Dedifferentiated amniotic fluid mesenchymal stem cell (primary cell): ENCODE results near the gene TAF4.

Experiments used
- DNase-seq: peaks from one replicate; pipeline ENCODE4 v3.0.0-alpha.2; 2016; ENCODE audit errors: extremely low spot score

Gene TAF4

DNA sequence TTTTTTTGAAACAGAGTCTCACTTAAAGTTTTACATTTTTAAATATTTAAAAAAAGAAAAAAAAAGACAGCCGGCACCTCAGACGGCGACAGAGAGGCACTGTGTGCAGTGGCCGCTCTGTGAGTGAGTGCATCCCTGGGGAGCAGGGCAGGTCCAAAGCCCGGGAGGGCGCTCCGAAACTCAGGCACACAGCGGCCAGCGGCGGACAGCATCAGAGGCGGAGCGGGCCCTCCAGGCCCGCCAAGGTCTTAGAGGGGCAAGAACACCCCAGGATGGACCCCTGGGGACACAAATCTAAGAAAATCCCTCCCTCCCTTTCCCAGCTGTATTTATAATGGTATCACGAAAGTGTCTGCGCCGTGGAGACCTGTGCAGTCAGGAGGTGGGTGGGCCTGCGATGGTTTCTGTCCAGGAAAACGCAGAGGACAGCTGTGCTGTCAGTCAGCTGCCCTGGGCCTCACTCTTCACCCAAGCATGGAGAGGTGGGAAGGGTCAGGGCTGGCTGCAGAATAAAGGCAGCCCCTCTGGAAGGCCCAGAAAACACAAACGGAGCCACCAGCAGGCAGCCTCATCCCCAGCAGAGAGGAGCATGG, 43.8 kb downstream of the TAF4 start:
- no peak for DNase-seq

DNA sequence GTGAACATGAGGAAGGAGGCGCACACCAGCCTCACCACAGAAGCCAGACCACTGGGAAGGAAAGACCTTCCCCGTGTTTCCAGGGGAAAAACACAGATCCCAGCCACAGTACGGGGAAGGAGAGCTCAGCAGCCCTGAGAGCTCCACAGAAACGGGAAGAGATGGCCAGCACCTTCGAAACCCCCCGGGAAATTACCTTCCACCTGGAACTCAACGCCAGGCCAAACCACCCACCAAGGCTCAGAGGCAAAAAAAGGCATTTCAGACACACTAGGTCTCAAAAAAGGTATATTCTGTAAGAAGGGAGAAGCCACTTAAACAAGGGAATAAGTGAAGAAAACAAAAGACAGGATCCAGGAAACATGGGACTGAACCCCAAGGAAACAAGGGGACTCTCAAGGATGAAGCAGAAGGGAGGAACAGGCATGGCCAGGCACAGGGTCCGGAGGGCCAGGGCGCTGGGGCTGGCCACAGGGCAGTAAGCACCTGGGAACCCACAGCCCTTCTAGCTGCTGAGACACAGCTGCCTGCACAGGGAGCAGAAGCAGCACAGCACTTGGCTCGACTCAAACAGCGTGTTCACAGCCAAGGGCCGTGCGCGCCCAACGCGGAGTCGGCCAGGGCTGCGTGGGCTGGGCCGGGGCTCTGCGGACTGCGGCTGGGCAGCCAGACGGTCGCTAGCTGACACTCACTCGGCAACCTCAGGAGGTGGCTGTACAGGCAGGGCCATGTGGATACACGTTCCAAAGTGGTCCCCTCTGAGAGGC, 44.6 kb downstream of the TAF4 start:
- no peak for DNase-seq

DNA sequence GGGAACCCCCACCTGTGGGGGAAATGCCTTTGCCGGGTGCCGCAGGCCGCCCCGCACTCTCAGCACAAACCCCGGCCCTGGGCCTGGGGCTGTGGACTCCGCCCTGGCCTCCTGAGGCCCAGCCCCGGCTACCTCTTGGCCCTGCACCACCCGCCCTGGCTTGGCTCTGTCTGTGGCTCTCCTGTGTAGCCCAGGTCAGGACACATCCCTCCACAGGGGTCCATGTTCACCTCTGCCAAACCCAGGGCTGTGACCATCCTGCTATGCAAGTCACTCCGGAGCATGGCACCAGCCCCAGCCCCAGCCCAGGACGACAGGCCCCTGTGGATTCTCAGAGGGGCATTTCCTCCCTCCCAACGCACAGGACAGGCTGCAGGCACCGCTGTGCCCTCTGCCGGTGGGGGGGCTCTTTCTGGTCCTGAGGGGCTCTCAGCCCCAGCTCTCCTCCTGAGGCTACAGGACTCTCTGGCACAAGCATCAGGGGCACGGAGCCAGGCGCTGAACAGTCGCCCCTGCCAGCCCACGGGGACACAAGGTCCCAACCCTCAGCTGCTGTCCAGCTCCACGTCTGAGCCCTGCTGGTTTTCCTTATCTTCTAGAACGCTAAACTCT, 45.7 kb downstream of the TAF4 start:
- DNase-seq = no peak

- DNase-seq = no peak
Observed at GRCh38 chr20:62019144-62019805, 46.4 kb downstream of the TAF4 start.

DNA sequence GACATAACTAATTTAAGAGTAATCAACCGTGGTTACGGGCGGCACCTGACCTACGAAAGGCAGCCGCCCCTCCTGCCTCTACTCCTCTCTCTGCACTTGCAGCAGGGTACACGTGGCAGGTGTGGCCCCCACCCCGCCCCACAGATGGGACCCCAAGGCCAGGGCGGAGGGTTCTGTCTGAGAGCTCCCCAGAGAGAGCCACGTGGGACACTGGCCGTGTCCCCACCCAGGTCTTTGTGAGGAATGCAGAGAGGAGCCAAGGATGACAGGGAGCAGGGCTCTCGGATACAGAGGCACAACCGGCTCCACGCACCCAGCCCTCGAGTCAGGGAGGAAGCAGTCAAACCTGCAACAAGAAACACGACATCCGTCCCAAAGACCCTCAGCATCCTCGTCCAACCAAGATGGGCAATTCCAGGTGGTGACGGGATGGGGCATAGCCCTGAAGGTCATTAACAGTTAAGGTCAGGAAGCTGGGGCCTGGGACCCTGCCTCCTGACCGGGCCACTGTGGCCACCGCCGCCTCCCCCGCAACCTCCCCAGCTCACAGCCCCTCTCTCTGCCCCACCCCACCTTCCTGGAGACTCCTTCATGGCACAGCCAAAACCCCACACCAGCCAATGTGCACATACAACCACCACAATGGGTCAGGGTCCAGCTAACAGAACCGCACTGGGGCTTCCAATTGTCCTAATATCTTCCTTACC, 47.1 kb downstream of the TAF4 start:
- DNase-seq = no peak

GRCh38 chr20:62015540-62016288, 50.0 kb downstream of the TAF4 start:
- DNase-seq = no peak

- no peak for DNase-seq
Observed at GRCh38 chr20:62014889-62015537, 50.7 kb downstream of the TAF4 start.

- no peak for DNase-seq
Observed at GRCh38 chr20:62014488-62014775, 51.2 kb downstream of the TAF4 start.

GRCh38 chr20:62012631-62013030, 53.0 kb downstream of the TAF4 start:
- no peak for DNase-seq

DNA sequence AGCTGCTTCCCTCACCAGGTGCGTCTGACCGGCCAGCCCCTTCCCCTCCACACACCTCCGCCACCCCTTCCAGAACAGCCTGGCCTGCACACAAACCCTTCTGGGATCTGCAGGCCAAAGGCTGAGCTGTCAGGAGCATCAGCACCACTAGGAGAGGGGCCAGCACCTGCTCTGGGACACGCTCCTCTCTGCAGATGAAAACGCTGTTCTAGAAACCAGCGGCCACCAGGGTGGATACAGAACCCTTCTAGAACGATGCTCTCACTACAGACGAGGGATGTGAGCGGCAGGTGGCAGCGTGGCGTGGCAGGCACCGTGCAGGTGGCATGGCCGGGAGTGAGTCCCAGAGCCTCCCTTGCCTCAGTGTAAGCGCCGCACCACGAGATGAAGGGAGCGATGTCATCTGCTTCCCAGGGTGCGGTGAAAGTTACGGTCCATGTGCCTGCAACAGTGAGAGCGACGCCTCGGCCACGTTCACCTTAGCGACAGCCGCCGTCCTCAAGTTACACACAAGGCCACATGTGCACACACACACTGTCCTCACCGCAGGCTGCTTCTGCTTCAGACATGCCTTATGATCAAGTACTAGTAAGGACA, 53.6 kb downstream of the TAF4 start:
- no peak for DNase-seq

- no peak for DNase-seq
Observed at GRCh38 chr20:62011403-62011790, 54.3 kb downstream of the TAF4 start.

DNA sequence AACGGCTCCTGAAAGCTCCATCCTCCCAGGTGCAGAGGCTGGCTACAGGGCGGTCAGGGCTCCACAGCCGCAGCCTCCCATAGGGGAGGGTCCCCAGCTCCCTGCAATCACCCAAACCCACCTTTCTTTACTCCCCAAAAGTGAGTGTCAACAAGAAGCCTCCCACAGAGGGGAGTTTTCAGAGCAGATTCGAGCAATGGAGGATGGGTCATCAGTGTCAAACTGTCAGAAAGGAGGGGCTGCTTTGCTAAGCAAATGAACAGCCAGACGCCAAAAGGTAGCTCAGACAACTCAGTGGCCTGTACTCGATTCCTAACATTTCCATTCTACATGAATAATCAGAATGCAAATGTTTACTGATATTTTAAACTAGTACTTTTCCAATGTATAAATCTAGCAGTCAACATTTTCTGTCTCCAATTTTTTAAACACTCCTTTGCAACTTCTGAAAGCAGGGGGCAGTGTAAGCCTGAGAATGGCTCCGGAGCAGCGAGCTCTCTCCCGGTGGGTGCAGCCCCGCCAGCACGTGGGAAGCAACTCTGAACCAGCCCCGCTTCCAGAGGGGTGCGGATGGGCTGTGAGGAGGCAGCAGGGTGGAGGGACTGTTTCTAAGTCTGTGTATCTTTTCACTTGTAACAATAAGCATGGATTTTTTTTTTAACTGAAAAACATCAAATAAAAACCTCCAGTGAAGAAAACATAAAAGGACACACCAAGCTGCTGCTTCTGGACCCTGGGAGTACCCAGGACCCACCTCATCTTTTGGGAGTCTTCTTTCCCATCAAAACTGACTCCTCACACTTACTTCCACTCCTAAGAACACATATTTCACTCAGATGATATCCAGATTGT, 54.9 kb downstream of the TAF4 start:
- DNase-seq = peak; percentile 76

DNA sequence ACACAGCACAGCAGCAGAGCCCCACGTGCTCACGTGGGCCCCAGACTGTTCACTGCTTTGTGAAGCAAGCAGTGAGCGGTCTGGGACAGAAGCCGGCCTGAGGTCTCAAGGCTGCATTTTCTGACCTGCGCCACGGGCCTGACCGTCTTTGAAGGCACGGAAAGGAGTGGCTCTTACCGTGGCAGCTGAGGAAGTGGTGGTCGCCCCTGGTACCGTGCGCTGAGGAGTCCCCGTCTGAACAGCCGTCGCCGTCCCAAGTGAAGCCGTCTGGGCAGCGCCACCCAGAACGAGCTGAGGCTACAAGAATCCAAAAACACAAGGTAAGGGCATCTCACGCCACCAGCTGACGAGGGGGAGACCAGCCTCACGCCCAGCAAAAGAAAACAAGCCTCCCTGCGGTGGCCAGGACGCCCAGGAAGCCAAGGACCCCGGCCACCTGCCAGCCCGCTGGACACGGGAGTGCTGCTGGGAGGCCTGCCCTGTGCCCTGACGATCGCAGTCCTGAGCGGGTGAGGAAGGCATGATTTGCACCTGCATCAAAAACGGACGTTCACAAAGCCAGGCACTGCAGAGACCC, 55.7 kb downstream of the TAF4 start:
- DNase-seq = no peak

DNA sequence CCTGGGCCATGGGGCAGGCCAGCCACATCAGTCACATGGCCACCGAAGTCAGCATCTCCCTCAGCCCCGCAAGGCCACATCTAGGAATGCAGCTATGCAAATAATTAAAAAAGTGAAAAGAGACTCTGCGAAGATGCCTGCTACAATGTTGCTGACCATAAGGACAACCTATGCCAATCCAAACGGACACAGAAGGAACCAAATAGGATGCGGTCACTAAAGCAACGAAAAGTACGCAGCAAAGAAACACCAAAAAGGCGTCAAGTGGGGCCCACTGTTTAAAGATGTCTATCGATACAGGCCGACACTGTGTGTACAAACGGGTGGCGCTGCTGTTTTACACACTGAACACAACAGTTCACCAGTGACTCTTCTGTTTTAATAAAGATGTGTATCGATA, 56.4 kb downstream of the TAF4 start:
- no peak for DNase-seq

GRCh38 chr20:62008643-62009183, 57.0 kb downstream of the TAF4 start:
- no peak for DNase-seq

GRCh38 chr20:62007127-62007647, 58.5 kb downstream of the TAF4 start:
- no peak for DNase-seq

DNA sequence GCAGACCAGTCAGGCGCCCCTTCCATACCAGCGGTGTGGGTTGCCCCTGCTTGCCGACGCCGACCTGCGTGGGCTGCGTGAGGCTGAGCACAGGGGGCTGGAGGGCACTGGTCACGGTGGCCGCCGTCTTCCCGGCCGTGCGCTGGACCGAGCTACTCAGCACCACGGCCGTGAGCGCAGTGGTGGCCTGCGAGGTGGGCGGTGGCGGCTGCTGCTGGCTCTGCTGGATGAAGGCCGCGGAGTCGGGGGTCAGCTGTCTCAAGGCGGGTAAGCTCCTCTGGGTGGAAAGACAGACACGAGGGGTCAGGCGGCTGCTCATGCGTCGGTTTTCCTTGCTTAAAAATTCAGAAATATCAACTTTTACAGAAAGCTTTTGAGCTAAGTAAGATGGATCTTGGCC, 59.2 kb downstream of the TAF4 start:
- no peak for DNase-seq

DNA sequence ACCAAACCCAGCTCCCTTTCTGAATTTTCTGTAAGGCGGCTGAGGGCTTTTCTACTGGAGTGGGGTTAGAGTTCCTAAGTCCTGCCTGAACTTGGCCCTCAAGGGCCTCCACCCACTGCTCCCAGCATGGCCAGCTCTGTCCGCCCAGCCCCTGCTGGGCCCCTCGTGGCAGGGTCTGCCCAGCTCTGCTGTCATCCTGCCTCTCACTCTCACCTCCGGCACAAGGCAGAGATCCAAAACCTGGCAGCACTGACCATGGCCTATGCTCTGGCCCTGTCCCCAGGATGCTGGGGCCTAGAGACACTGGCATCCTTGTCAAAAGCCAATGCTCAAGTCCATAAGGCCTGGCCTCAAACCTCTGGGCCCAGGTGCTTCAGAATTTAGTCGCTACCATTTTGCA, 61.1 kb downstream of the TAF4 start:
- no peak for DNase-seq
